Hepatocyte (in vitro differentiated cells): ENCODE data around the gene ZNF729.

Experiments
- CTCF ChIP-seq: fragments of 200-600 bp; sonication (generic); IDR thresholded peaks from 2 replicates; pipeline ENCODE4 v1.5.1; 2016; ENCODE audit warnings: antibody characterized with exemption, mild to moderate bottlenecking; ENCODE audit not compliant: poor library complexity
- EZH2 ChIP-seq: fragments of 200-600 bp; sonication (generic); IDR thresholded peaks from 2 replicates; pipeline ENCODE4 v1.6.1; 2016; ENCODE audit warnings: antibody characterized with exemption, mild to moderate bottlenecking, borderline replicate concordance

DNA sequence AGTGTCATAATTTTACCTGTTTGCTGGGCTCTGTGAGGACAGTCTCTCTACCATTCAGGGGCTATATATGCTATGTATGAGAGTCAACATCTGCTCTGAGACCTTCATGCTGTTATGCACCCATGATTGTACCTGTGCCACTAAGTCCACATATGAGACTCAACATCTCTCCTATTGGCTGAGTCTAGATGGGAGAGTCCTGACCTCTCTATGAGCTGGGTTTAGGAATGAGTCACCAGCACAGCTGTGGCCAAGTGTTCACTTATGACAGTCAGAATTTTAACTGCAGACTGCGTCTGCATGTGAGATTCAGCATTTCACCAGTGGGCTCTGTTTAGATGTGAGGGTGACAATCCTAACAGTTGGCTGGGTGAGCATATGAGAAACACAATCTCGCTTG, 49.5 kb downstream of the ZNF729 start:
- TF ChIP-seq EZH2 (no peak), CTCF (no peak)
